ENCODE results near the gene TRAF1.

TRAF1 gene

GRCh38 chr9:120941046-120941770 is 14.6 kb upstream of the TRAF1 start:
- DNase-seq (ENCODE audit: low spot score): no peak

DNA sequence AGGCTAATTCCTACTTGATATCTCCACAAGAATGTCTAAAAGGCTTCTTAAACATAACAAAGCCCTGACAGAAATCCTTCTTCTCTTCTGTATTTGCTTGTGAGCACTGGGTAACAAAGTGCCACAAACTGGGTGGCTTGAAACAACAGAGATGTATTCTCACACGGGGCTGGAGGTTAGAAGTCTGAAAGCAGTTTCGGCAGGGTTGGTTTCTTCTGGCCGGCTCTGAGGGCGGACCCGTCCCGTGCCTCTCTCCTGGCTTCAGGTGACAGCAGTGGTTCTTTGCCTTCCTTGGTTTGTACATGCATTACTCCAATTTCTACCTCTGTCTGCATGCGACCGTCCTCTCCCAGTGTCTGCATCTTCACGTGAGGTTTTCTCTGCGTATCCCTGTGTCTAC is 14.0 kb upstream of the TRAF1 start:
- DNase-seq (ENCODE audit: low spot score): no peak

DNA sequence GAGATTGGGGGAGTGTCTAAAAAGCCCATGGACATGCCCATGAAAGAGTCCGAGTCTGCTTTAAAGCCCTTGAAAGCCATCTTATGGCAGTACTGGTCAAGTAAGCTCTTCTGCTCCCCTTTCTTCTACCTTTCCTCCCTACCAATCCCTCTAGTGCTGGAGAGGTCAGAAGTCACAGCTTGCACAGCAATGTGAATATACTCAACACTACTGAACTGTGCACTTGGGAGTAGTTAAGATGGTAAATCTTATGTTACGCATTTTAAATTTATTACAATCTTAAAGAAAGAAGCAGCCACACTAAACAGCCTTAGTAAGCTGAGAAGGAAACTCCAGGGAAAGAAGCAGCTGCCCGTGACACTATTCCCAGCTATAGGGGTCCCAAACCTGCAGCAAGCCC is 12.3 kb upstream of the TRAF1 start:
- no peak for DNase-seq (ENCODE audit: low spot score)

DNA sequence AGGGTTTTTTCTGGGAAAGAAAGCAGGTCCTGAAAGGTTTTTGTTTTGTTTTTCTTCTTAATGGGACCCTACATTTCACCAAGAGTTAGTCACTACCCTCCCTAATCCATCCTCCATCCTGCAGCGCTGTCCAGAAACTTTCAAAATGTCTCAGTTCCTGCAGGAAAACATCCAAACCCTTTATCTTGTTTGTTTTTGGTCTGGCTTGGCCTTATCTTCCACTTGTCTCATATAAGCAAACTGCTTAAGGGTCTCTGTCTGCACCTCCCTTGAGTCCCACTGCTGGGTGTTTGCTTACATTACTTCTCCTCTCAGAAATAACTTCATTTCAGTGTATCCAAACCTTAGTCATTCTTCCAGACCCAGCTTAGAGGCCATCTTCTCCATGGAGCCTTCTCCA is 11.0 kb upstream of the TRAF1 start:
- DNase-seq (ENCODE audit: low spot score): no peak

DNA sequence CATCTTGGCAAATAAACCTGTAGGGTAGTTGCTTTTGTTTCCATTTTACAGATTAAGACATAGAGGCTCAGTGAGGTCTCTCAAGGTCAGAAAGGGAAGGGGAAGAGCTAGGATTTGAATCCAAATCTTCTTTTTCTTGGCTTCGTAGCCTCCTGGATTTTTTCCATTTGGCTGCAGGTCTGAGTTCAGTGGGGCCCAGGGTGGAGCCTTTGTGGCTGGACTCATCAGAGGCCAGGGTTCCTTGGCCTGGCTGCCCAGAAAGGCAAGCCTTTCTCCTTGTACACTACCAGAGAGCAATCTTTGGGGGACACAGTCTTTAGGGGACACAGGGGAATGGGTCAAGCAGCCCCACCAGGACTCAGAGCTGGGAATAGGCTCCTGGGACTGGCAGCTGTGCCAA is 10.5 kb upstream of the TRAF1 start:
- no peak for DNase-seq (ENCODE audit: low spot score)

GRCh38 chr9:120936764-120937122 is 10.1 kb upstream of the TRAF1 start:
- DNase-seq (ENCODE audit: low spot score): no peak

GRCh38 chr9:120936011-120936763 is 9.6 kb upstream of the TRAF1 start:
- DNase-seq (ENCODE audit: low spot score): peak; percentile 90

DNA sequence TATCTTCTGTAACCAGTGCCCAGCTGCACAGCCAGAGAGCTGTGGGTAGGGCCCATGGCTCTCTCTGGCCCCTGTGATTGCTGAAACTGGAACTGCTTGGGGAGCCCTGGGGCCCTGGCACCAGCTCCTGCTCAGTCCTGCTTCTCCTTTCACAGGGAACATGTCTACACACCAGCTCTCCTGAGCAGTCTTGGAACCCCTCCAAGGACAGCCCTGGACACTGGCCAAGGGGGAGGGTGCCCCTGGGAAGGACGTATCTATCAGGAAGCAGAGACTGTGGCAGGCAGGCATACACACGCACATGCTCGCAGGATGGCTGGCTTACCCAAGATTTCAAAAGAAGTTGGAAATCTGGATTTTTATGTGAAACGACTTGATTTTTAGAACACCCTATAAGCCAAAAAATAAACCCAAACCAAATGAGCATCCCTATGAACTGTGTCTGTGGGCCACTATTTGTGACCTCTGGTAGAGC is 8.8 kb upstream of the TRAF1 start:
- DNase-seq (ENCODE audit: low spot score): peak; percentile 83

DNA sequence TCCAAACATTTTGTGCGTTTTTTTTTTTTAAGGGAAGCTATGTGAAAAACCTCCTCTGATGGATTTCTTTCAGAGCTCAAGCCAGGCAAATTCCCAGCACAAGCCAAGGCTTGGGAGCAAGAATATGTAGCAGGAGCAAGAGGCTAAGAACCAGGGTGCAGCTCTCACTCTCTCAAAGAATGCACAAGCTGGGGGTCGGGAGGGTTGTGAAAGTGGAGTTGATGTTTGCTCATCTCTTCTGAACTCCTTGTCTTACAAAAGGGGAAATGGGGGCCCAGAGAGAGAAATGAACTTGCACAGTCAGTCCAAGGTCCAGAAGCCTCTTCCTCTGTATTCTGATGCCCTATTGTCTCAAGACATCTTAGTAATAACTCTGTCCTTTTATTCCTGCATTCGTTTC is 7.7 kb upstream of the TRAF1 start:
- no peak for DNase-seq (ENCODE audit: low spot score)

DNA sequence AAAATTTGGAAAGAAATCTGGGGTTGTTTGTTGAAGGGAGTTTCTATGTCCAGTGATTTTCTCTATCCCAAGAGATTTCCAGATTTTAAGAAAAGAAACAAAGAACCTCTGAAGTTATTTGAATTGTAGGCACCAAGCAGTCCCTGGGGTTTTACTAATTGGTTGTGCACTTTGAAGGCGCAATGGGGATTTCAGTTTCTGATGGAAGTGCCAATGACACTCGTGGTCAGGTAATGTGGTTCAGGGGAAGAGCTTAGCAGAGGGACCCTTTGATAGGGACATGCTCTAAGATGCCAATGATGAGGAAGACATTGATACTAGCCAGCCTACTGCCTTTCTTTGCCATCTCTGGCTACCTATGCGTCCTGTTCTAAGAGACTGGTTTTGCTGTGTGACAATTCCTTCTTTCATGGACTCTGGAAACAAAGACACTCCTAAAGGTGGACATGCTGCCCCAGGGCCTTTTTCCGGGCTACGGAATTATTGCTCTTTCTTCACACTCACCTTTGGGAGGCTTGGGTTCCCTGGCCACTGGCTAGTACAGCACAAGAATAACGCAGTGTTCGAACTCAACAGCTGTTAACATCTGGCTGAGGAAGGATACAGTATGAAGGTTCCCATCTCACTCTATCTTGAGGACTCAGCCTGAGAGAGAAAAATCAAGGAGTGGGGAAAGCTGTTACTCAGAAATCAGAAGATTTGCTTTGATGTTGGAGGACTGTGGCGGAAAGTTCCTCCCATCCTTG is 6.9 kb upstream of the TRAF1 start:
- DNase-seq (ENCODE audit: low spot score): no peak

GRCh38 chr9:120932086-120932823 is 5.7 kb upstream of the TRAF1 start:
- DNase-seq (ENCODE audit: low spot score): no peak

DNA sequence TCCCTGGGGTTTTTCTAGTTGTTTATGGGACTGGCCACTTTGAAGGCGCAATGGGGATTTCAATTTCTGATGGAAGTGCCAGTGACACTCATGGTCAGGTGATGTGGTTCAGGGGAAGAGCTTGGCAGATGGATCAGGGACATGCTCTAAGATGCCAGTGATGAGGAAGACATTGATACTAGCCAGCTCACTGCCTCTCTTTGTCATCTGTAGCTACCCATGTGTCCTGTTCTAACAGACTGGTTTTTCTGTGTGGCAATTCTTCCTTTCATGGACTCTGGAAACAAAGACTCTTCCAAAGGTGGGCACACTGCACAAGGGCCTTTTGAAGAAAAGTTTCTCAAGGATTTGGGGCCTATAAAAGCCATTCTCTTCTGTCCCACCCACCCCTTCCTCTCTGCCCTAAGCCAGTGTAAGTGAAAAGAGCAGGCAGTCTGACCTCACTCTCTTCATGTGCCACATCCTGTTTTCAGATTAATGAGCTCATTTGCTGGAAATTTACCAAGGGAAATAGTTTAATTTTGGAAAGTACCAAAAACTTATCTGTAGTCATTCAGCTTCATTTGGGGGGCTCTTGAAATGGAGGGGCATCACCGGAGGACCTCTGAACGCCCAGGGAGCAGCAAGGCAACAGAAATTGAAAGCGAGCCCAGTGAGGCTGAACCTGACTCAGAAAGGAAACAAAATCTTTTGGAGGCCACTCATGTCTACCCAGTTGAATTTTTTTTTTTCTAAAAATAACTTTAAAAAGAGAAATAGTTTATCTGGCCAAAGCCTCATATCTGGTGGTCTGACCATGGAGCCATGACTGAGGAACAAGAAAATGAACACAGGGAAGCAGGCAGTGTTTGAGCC is 4.9 kb upstream of the TRAF1 start:
- DNase-seq (ENCODE audit: low spot score): peak; percentile 64

- DNase-seq (ENCODE audit: low spot score): no peak
These were observed 2.7 kb upstream of the TRAF1 start for GRCh38 chr9:120929229-120929791.

DNA sequence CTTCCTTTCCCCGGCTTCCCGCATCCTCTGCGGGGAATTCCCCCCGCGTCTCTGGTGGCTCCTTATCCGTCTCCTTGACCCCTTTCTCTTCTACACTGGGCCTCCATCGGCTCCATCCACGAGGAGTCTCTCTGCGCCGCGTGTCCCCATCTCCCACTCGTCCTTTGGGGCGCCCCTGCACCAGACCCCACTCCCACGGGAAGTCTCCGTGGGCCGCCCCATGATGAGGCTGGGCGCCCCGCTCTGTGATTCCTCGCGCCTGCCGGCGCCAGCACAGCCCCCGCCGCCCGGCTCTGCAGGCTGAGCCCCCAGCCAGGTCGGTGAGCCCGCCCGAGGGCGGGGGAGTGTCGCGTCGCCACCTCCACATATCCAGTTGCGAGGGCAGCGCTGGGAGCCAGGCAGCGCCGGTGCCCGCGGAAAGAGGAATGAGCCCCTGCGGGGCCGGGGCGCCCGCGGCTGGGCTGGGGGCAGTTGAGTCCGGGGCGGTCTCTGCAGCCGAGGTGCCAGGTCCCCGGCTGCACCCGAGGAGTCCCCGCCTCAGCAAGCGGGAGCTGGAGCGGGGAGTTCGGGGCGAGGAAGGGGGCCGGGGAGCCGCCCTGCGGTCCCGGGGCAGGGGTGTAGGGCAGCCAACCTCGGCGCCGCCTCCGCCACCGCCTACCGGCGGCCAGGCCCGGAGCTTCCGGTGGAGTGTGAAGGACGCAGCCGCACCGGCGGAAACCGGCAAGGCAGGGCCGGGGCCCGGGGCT is 2.1 kb upstream of the TRAF1 start:
- DNase-seq (ENCODE audit: low spot score): peak; percentile 80

- DNase-seq (ENCODE audit: low spot score): no peak
These were observed 1.5 kb upstream of the TRAF1 start for GRCh38 chr9:120928015-120928482.

DNA sequence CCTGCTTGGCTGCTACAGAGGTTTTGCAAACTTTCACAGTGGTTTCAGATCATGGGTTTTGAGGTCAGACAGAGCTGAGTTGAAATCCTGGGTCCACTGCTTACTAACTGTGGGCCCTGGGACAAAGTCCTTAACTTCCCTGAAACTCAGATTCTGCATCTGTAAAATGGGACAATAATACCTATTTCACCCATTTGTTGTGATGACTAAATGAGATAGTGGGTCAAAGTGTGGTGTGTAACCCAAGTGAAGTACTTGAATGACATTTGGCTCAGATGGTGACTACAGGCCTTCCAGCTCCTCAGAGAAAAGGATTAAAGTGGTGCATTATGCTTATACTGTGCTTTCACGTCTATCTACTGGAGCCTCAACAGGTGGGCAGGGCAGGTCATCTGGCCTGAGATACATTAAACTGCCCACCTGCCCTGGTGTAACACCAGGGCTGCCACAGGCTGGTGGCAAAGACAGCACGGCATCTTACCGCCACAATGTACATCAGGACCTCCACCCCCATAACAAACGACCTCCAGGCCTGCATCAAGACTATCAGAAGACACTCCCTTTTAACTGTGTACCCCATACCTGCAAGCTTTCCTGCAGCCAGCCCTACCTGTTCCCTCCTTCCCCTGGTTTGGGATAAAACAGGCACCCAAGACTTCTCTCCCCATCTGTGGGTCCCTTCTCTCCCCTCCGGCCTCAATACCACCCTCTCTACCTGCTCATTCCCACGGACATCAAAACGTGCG is 846 bp upstream of the TRAF1 start:
- no peak for DNase-seq (ENCODE audit: low spot score)

- DNase-seq (ENCODE audit: low spot score): peak; percentile 83
These were observed 830 bp downstream of the TRAF1 start for GRCh38 chr9:120925535-120926396.
